Amniotic epithelial cell (primary cell): Measurements from ENCODE around the gene PRR23E.

ENCODE experiments used
- DNase-seq: peaks from one replicate; pipeline ENCODE4 v3.0.0-alpha.2; 2010; ENCODE audit warnings: low read depth

PRR23E gene

GRCh38 chr3:127185268-127185667, 7.7 kb upstream of the PRR23E start:
- no peak for DNase-seq

GRCh38 chr3:127185962-127186674, 6.8 kb upstream of the PRR23E start:
- DNase-seq, result no peak

- DNase-seq, result no peak
Measured at GRCh38 chr3:127187316-127187715, 5.6 kb upstream of the PRR23E start.

- DNase-seq, result no peak
Measured at GRCh38 chr3:127193341-127193740, 410 bp downstream of the PRR23E start.

- DNase-seq, result no peak
Measured at GRCh38 chr3:127193775-127194174, 844 bp downstream of the PRR23E start.

- no peak for DNase-seq
Measured at GRCh38 chr3:127194601-127195187, 1.8 kb downstream of the PRR23E start.

- no peak for DNase-seq
Measured at GRCh38 chr3:127195417-127195816, 2.5 kb downstream of the PRR23E start.

- DNase-seq, result no peak
Measured at GRCh38 chr3:127196002-127196401, 3.1 kb downstream of the PRR23E start.

- no peak for DNase-seq
Measured at GRCh38 chr3:127196466-127197299, 3.8 kb downstream of the PRR23E start.

GRCh38 chr3:127197300-127198189, 4.6 kb downstream of the PRR23E start:
- DNase-seq, result no peak

- no peak for DNase-seq
Measured at GRCh38 chr3:127200086-127200691, 7.3 kb downstream of the PRR23E start.

- no peak for DNase-seq
Measured at GRCh38 chr3:127203024-127203423, 10.1 kb downstream of the PRR23E start.

- no peak for DNase-seq
Measured at GRCh38 chr3:127204841-127205582, 12.1 kb downstream of the PRR23E start.

- DNase-seq, result no peak
Measured at GRCh38 chr3:127206154-127206553, 13.2 kb downstream of the PRR23E start.

GRCh38 chr3:127206611-127207516, 13.9 kb downstream of the PRR23E start:
- no peak for DNase-seq

GRCh38 chr3:127207727-127208482, 15.0 kb downstream of the PRR23E start:
- no peak for DNase-seq

- no peak for DNase-seq
Measured at GRCh38 chr3:127208483-127209100, 15.7 kb downstream of the PRR23E start.

- DNase-seq, result no peak
Measured at GRCh38 chr3:127209155-127209839, 16.4 kb downstream of the PRR23E start.
